HG03103 (cell line): ENCODE measurements around the gene SLC16A13.
A peak's percentile ranks its signal among the peaks of the same experiment; 100 is the strongest.
"Not testable (repeated sequence)": the region's sequence is repeated elsewhere in the genome, so short reads cannot be mapped to it uniquely, and the experiment has no call there.

ENCODE experiments used
- ATAC-seq: cut with Tn5 transposase; IDR thresholded peaks from one replicate; pipeline ENCODE4 v1.9.1; 2021; ENCODE audit warnings: low read depth; ENCODE audit not compliant: unreplicated experiment

Gene SLC16A13, protein sequence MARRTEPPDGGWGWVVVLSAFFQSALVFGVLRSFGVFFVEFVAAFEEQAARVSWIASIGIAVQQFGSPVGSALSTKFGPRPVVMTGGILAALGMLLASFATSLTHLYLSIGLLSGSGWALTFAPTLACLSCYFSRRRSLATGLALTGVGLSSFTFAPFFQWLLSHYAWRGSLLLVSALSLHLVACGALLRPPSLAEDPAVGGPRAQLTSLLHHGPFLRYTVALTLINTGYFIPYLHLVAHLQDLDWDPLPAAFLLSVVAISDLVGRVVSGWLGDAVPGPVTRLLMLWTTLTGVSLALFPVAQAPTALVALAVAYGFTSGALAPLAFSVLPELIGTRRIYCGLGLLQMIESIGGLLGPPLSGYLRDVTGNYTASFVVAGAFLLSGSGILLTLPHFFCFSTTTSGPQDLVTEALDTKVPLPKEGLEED

GRCh38 chr17:7035591-7036368 is at the start of gene SLC16A13:
Gene SLC16A13, plus strand, starts transcription at chr17:7036015. Its CDS starts 368 bp downstream, at chr17:7036383.
- peak; percentile 85 for ATAC-seq

GRCh38 chr17:6986676-6987075 is 49.1 kb upstream of the SLC16A13 start:
- no peak for ATAC-seq

- ATAC-seq = no peak
Observed at GRCh38 chr17:6989779-6990178, 46.0 kb upstream of the SLC16A13 start.

DNA sequence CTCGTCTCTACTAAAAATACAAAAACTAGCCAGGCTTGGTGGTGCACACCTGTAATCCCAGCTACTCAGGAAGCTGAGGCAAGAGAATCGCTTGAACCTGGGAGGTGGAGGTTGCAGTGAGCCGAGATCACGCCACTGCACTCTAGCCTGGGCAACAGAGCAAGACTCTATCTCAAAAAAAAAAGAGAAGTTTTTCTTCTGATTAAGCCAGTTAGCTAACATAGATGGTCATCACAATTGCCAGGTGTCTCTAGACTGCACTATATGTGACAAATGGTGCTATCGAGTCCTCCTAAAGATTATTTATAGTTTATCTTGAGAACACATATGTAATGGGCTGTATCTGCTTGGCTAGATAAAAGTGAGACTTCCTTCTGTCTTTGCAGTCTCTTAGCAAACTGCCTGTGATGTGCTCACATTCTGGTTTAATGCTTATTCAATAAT is 42.2 kb upstream of the SLC16A13 start:
- not testable (repeated sequence) for ATAC-seq

DNA sequence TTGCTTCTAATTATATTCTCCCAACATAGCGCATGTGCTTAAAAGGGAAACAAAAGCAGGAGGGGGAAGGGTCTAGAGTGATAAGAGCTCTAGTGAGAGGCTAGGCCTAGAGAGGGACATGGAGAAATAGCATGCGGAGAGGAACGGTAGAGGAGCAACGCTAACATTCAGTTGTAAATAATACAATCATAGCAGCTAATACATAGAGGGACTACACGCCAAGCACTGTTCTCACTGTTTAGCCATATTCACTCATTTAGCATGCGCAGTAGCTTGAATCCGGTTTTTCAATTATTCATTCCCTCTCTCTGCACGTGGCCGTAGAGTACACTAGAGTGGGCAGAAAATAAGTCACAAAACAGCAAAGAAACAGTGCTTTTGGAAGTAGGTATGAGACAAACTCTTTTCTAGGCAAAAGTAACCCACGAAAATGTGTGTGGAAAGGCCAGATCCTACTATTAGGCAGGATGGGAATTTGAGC is 41.7 kb upstream of the SLC16A13 start:
- no peak for ATAC-seq

- ATAC-seq = no peak
Observed at GRCh38 chr17:6994666-6995256, 41.1 kb upstream of the SLC16A13 start.

- ATAC-seq = no peak
Observed at GRCh38 chr17:6995500-6996255, 40.1 kb upstream of the SLC16A13 start, which contains the start of gene ALOX12. Gene ALOX12, plus strand, starts transcription at chr17:6996049. Its CDS starts 69 bp downstream, at chr17:6996118.

DNA sequence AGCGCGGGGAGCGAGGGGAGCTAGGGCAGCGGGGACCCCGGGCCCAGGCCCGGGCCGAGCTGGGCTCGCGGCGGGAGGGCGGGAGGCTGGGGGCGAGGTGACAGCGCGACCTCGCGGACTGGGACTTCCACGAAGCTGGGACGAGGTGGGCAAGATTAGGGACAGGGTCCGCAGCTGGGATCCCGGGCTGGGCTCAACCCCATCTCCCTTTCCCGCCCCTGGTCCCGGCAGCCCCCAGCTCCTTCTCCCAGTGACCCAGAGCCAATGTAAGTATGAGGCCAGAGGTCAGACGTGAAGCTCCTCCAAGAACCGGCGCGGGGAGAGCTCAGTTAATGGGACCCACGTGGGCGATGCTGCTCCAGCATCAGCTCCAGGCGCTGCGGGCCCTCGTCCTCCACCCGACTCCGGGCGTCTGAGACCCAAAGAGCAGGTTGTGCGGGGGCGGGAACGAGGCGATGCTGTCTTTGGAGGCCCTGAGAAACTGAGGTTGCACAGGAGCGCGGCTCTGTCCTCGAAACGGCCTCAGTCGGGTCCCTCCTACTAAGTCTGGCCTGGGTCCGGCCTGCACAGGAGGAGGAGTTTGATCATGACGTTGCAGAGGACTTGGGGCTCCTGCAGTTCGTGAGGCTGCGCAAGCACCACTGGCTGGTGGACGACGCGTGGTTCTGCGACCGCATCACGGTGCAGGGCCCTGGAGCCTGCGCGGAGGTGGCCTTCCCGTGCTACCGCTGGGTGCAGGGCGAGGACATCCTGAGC is 39.4 kb upstream of the SLC16A13 start:
- no peak for ATAC-seq

DNA sequence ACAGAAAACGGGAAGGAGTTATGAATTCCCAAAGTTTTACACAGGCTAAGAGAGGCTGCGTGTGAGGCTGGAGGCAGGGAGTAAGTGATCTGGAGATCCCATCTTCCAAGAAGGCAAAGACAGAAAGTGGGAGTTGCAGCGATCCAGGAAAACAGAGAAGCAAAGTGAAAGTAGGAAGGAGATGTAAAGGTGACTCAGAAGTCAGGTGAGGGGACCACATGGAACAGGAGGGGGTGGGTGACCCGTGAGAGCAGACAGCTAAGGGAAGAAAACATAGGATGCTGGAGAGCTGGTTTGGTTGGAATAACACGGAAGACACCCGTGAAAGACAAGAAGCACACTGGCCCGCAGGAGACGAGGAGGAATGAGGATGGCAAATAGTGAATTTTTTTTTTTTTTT is 38.6 kb upstream of the SLC16A13 start:
- no peak for ATAC-seq

GRCh38 chr17:6998855-6999508 is 36.8 kb upstream of the SLC16A13 start:
- ATAC-seq = no peak

GRCh38 chr17:7001318-7001961 is 34.4 kb upstream of the SLC16A13 start:
- no peak for ATAC-seq

GRCh38 chr17:7002288-7003047 is 33.3 kb upstream of the SLC16A13 start:
- no peak for ATAC-seq

GRCh38 chr17:7003745-7004144 is 32.1 kb upstream of the SLC16A13 start:
- ATAC-seq = no peak

DNA sequence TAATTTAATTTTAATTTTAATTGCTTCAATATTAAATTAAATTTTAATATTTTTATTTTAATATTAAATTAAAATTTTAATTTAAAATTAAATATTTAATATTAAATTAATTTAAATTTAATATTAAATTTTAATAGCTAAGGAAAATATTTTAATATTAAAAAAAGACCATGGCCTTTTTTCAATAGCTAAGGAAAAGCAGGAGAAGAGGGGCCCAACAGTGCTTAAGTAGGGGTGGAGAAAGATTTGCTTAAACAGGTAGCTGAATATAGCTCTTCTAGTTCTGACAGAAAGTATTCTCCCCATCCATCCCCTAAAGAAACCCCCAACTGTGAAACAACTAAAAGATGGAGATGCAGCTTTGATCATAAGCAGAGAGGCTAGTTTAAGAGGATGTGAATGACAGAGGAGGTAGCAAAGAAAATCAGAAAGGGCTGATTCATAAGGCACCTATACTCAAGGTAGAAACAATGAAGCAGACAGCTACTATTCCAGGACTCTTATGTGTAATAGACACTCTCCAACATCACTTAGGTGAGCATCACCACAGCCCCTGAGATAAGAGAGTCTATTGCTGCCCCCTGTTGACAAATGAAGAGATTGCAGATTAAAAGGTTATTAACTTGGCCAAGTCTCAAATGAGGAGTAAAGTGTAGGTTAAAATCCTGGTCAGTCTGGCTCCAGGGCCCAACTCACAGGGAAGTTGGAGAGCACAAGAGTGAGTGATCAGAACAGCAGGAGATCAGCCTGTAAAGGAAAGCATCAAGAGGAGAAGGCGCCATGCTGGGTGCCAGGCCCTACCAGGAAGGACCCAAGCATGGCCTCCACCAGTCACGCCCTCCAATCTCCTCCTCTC is 31.2 kb upstream of the SLC16A13 start:
- no peak for ATAC-seq

DNA sequence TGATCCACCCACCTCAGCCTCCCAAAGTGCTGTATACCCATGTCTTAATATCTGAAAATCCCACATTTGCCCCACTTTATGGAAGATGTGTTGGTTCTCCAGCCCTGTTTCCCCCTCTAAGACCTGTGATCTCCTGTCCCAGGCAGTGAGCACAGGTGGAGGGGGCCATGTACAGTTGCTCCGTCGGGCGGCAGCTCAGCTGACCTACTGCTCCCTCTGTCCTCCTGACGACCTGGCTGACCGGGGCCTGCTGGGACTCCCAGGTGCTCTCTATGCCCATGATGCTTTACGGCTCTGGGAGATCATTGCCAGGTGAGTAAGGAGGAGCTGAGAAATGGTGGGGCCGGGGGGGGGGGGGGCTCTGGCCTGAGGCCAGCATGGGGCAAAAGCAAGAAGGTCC is 30.1 kb upstream of the SLC16A13 start:
- no peak for ATAC-seq

GRCh38 chr17:7007143-7007542 is 28.7 kb upstream of the SLC16A13 start:
- no peak for ATAC-seq

DNA sequence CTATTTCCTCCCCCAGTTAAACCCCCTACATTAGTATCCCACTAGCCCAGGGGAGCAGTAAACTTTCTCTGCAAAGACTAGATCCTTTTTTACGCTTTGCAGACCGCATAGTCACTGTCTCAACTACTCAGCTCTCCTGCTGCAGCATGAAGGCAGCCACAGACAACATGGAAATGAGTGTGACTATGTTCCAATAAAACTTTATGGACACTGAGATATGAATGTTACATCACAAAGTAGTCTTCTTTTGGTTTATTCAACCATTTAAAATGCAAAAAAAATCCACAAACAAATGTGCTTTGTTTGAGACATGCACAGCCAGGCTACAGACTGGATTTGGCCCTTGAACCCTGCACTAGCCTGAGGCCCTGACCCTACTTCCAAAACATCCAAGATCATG is 25.3 kb upstream of the SLC16A13 start:
- no peak for ATAC-seq
